Activated naive CD8-positive, alpha-beta T cell (primary cell): ENCODE data around the gene ACTBL2.

Experiments used
- H3K27ac Mint-ChIP-seq: one replicate; pipeline ENCODE4 v1.8.0; 2021; ENCODE audit warnings: mixed read lengths
- H3K27me3 Mint-ChIP-seq: one replicate; pipeline ENCODE4 v1.8.0; 2021; ENCODE audit warnings: mixed read lengths
- H3K36me3 Mint-ChIP-seq: one replicate; pipeline ENCODE4 v1.8.0; 2021; ENCODE audit warnings: mixed read lengths
- H3K4me1 Mint-ChIP-seq: one replicate; pipeline ENCODE4 v1.8.0; 2021; ENCODE audit warnings: low read depth, mixed read lengths
- H3K4me3 Mint-ChIP-seq: one replicate; pipeline ENCODE4 v1.8.0; 2021; ENCODE audit warnings: mild to moderate bottlenecking, mixed read lengths
- H3K9me3 Mint-ChIP-seq: one replicate; pipeline ENCODE4 v1.8.0; 2021; ENCODE audit warnings: low read depth, mixed read lengths

The ACTBL2 gene

GRCh38 chr5:57445006-57445704 lies 37.5 kb downstream of the ACTBL2 start:
- Mint-ChIP-seq H3K4me1 (no peaks in the 10 kb centered on the region), H3K27ac (no peak overlapping the region), H3K27me3 (peaks cover 11% of the 10 kb centered on the region), H3K4me3 (no peak overlapping the region), H3K9me3 (no peaks in the 10 kb centered on the region), H3K36me3 (no peaks in the 10 kb centered on the region)

GRCh38 chr5:57442080-57442839 lies 40.4 kb downstream of the ACTBL2 start:
- H3K4me1 Mint-ChIP-seq = no peaks in the 10 kb centered on the region
- no peaks in the 10 kb centered on the region for H3K9me3 Mint-ChIP-seq

GRCh38 chr5:57441557-57441956 lies 41.1 kb downstream of the ACTBL2 start:
- no peaks in the 10 kb centered on the region for H3K9me3 Mint-ChIP-seq
- no peaks in the 10 kb centered on the region for H3K36me3 Mint-ChIP-seq
- H3K4me1 Mint-ChIP-seq = no peaks in the 10 kb centered on the region
- H3K4me3 Mint-ChIP-seq = no peak overlapping the region
- no peak overlapping the region for H3K27ac Mint-ChIP-seq
- H3K27me3 Mint-ChIP-seq = peaks cover 11% of the 10 kb centered on the region

More at GRCh38 chr5:57442080-57442839, 40.4 kb downstream of the ACTBL2 start:
- no peaks in the 10 kb centered on the region for H3K36me3 Mint-ChIP-seq
- peaks cover 11% of the 10 kb centered on the region for H3K27me3 Mint-ChIP-seq
- H3K4me3 Mint-ChIP-seq = no peak overlapping the region
- no peak overlapping the region for H3K27ac Mint-ChIP-seq

- peaks cover 6% of the 10 kb centered on the region for H3K27me3 Mint-ChIP-seq
- H3K4me3 Mint-ChIP-seq = no peak overlapping the region
- H3K9me3 Mint-ChIP-seq = no peaks in the 10 kb centered on the region
- H3K27ac Mint-ChIP-seq = no peak overlapping the region
- no peaks in the 10 kb centered on the region for H3K36me3 Mint-ChIP-seq
- H3K4me1 Mint-ChIP-seq = no peaks in the 10 kb centered on the region
Measured at GRCh38 chr5:57439601-57440000, 43.0 kb downstream of the ACTBL2 start.

- no peaks in the 10 kb centered on the region for H3K9me3 Mint-ChIP-seq
- peaks cover 2% of the 10 kb centered on the region for H3K27me3 Mint-ChIP-seq
- H3K27ac Mint-ChIP-seq = no peak overlapping the region
- H3K4me1 Mint-ChIP-seq = no peaks in the 10 kb centered on the region
- no peak overlapping the region for H3K4me3 Mint-ChIP-seq
- no peaks in the 10 kb centered on the region for H3K36me3 Mint-ChIP-seq
Measured at GRCh38 chr5:57437976-57438805, 44.4 kb downstream of the ACTBL2 start.

- H3K27ac Mint-ChIP-seq = no peak overlapping the region
- H3K4me1 Mint-ChIP-seq = no peaks in the 10 kb centered on the region
- H3K27me3 Mint-ChIP-seq = peaks cover 2% of the 10 kb centered on the region
- no peaks in the 10 kb centered on the region for H3K36me3 Mint-ChIP-seq
- H3K9me3 Mint-ChIP-seq = no peaks in the 10 kb centered on the region
- no peak overlapping the region for H3K4me3 Mint-ChIP-seq
Measured at GRCh38 chr5:57436586-57436985, 46.0 kb downstream of the ACTBL2 start.

GRCh38 chr5:57435701-57436134 lies 46.9 kb downstream of the ACTBL2 start:
- no peaks in the 10 kb centered on the region for H3K4me1 Mint-ChIP-seq
- no peak overlapping the region for H3K27ac Mint-ChIP-seq
- H3K36me3 Mint-ChIP-seq = no peaks in the 10 kb centered on the region
- H3K9me3 Mint-ChIP-seq = no peaks in the 10 kb centered on the region
- no peak overlapping the region for H3K4me3 Mint-ChIP-seq
- peaks cover 2% of the 10 kb centered on the region for H3K27me3 Mint-ChIP-seq

GRCh38 chr5:57434683-57435082 lies 47.9 kb downstream of the ACTBL2 start:
- Mint-ChIP-seq H3K4me3 (no peak overlapping the region), H3K9me3 (no peaks in the 10 kb centered on the region), H3K27ac (no peak overlapping the region), H3K4me1 (no peaks in the 10 kb centered on the region), H3K27me3 (peaks cover 2% of the 10 kb centered on the region), H3K36me3 (no peaks in the 10 kb centered on the region)

- no peak overlapping the region for H3K4me3 Mint-ChIP-seq
- H3K27me3 Mint-ChIP-seq = peaks cover 2% of the 10 kb centered on the region
- H3K27ac Mint-ChIP-seq = no peak overlapping the region
- no peaks in the 10 kb centered on the region for H3K4me1 Mint-ChIP-seq
- H3K36me3 Mint-ChIP-seq = no peaks in the 10 kb centered on the region
- H3K9me3 Mint-ChIP-seq = no peaks in the 10 kb centered on the region
Measured at GRCh38 chr5:57434227-57434640, 48.4 kb downstream of the ACTBL2 start.

- H3K9me3 Mint-ChIP-seq = no peaks in the 10 kb centered on the region
- no peak overlapping the region for H3K4me3 Mint-ChIP-seq
- H3K36me3 Mint-ChIP-seq = no peaks in the 10 kb centered on the region
- no peaks in the 10 kb centered on the region for H3K4me1 Mint-ChIP-seq
- H3K27me3 Mint-ChIP-seq = peaks cover 2% of the 10 kb centered on the region
- no peak overlapping the region for H3K27ac Mint-ChIP-seq
Measured at GRCh38 chr5:57432876-57433275, 49.7 kb downstream of the ACTBL2 start.

GRCh38 chr5:57431759-57432158 lies 50.9 kb downstream of the ACTBL2 start:
- Mint-ChIP-seq H3K36me3 (no peaks in the 10 kb centered on the region), H3K4me3 (no peak overlapping the region), H3K4me1 (no peaks in the 10 kb centered on the region), H3K27ac (no peak overlapping the region), H3K27me3 (peaks cover 2% of the 10 kb centered on the region), H3K9me3 (no peaks in the 10 kb centered on the region)
